Stimulated activated naive CD8-positive, alpha-beta T cell treated with anti-CD3 and anti-CD28 coated beads, Interleukin-15, amount 100 ng/mL, for 72 hours (primary cell): ENCODE measurements around the gene SNRPD3.
A peak's percentile ranks its signal among the peaks of the same experiment; 100 is the strongest.

Source experiments
- ATAC-seq: fragments of 150-1000 bp; cut with Tn5 transposase; 2 replicates; pipeline ENCODE4 v1.10.0; 2021; ENCODE audit warnings: mild to moderate bottlenecking, moderate library complexity
- DNase-seq, 2 donors: peaks; one replicate each; pipeline ENCODE4 v3.0.0; 2021 to 2022
- H3K27ac Mint-ChIP-seq, 2 donors: one replicate each; pipeline ENCODE4 v1.8.0; 2022; ENCODE audit warnings: mild to moderate bottlenecking in 2 of 2, mixed read lengths in 2 of 2, moderate library complexity in 2 of 2
- H3K27me3 Mint-ChIP-seq: one replicate; pipeline ENCODE4 v1.8.0; 2022; ENCODE audit warnings: mixed read lengths
- H3K4me1 Mint-ChIP-seq: one replicate; pipeline ENCODE4 v1.8.0; 2022; ENCODE audit warnings: mild to moderate bottlenecking, mixed read lengths
- H3K4me3 Mint-ChIP-seq, 2 donors: one replicate each; pipeline ENCODE4 v1.8.0; 2022; ENCODE audit warnings: mild to moderate bottlenecking in 2 of 2, mixed read lengths in 2 of 2, moderate library complexity in 1 of 2
- H3K9me3 Mint-ChIP-seq, 2 donors: one replicate each; pipeline ENCODE4 v1.8.0; 2022; ENCODE audit warnings: mixed read lengths in 2 of 2

Gene SNRPD3

DNA sequence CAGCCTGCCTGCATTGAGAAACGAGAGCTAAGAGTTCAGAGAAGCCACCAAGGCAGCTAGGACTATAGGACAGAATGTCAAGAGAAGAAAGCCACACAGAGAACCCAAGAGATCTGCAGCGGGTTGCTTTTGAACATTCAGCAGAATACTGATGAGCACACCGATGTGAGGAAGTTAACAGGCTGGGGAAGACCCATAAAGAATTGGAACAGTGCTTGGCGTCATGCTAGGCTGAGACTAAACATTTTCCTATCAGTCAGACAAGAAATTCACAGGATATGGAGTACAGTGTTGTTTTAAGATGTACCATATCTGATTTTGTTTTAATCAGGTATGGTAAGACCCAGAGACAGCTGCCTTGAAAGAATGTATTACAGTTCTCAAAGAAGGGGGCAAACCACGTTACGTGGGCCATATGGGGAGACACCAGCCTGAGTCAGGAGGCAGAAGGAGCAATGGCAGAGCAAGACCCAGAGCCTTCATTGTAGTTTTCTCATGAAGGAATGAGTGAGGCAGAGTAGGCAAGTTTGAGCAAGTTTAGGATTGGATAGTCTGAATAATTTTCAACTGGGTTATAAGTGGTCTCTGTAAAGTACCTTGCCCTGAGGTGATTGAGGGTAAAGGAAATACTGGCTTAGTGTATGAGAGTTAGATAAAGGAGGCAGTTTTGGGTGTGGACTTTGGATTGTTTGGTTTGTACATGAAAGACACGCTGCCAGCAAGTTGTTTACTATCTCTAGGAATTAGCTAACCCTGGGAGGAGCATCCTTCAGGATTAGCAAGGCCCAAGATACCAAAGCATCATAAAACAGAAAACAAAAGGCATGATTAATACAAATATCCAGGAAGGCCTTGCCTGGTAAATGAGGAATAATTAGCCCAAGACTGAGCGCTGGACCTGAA lies 22.8 kb downstream of the SNRPD3 start:
- no peaks in the 10 kb centered on the region for H3K9me3 Mint-ChIP-seq
- no peaks in the 10 kb centered on the region for H3K4me1 Mint-ChIP-seq
- DNase-seq (no peak), ATAC-seq (no peak)
- H3K27ac Mint-ChIP-seq: peak overlapping the region in 1 of 2 donors; percentile 10
- no peaks in the 10 kb centered on the region for H3K27me3 Mint-ChIP-seq
- no peak overlapping the region for H3K4me3 Mint-ChIP-seq

DNA sequence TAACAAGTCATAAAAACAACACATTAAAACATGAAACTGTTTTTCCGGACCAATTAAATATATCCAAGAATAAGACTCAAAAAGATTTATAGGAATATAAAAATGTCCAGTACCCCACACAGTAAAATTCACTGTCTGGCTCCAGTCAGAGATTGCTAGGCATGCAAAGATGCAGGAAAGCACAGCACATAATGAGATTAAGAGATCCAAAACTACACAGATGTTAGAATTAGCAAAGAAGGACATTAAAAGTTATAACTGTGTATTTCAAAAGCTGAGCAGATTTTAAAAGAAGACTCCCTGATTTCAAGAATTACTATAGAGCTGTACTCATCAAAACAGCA lies 23.4 kb downstream of the SNRPD3 start:
- ATAC-seq: no peak
- H3K27me3 Mint-ChIP-seq: no peaks in the 10 kb centered on the region
- H3K4me3 Mint-ChIP-seq: no peak overlapping the region
- H3K27ac Mint-ChIP-seq: no peak overlapping the region
- H3K9me3 Mint-ChIP-seq: no peaks in the 10 kb centered on the region
- DNase-seq: no peak
- no peaks in the 10 kb centered on the region for H3K4me1 Mint-ChIP-seq

DNA sequence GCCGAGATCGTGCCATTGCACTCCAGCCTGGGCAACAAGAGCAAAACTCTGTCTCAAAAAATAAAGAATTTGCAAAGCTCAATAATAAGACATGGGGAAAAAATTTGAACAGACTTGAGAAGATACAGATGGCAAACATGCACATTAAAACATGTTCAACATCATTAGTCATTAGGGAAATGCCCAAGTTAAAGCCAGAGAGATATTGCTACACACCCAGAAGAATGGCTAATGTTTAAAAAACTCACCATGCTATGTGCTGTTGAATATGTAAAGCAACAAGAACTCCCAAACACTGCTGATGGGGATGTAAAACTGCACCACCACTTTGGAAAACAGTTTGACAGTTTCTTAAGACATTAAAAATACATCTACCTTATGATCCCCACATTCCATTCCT lies 24.5 kb downstream of the SNRPD3 start:
- Mint-ChIP-seq H3K27me3 (no peaks in the 10 kb centered on the region), H3K9me3 (no peaks in the 10 kb centered on the region), H3K4me1 (no peaks in the 10 kb centered on the region), H3K4me3 (no peak overlapping the region), H3K27ac (no peak overlapping the region)
- no peak for ATAC-seq
- no peak for DNase-seq

DNA sequence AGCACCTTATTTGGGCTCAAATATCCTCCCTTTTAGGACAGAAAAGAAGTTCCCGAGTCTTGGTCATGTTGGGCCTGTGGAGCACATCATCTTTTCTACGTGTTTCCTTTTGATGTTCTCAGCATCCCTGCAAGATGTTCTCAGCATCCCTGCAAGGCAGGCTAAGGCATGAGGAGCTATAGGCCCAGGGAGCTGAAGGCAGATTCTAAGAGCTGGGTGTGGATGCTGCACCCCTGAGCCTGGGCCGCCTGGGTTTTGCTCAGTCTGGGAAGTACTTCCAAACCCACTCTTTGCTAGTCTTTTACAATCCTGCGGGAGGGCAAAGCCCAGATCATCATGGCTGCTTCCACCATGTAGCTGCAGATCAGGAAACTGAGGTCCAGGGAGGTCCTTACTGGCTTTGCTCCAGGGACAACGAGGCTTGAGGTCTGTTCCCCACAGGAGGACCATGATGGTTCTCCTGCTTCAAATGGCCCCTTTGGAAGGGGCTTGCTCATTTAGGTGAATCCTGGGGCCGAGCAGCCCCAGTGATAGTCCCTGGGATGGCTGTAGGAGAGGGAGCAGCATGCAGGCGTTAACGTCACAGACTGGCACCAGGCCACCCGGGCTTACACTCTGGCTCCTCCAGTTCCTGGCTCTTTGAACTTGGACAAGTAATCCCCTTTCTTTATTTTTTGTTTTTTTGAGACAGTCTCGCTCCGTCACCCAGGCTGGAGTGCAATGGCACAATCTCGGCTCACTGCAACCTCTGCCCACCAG lies 26.4 kb downstream of the SNRPD3 start:
- Mint-ChIP-seq H3K27me3 (no peaks in the 10 kb centered on the region), H3K4me3 (no peak overlapping the region), H3K9me3 (no peaks in the 10 kb centered on the region), H3K27ac (peak overlapping the region in 1 of 2 donors; percentile 37), H3K4me1 (no peaks in the 10 kb centered on the region)
- ATAC-seq: peak; percentile 15
- no peak for DNase-seq

GRCh38 chr22:24583221-24584165 lies 27.7 kb downstream of the SNRPD3 start:
- H3K4me1 Mint-ChIP-seq: no peaks in the 10 kb centered on the region
- no peaks in the 10 kb centered on the region for H3K27me3 Mint-ChIP-seq
- no peak for DNase-seq
- no peaks in the 10 kb centered on the region for H3K9me3 Mint-ChIP-seq
- no peak for ATAC-seq
- H3K27ac Mint-ChIP-seq: peak overlapping the region in 1 of 2 donors; percentile 22
- no peak overlapping the region for H3K4me3 Mint-ChIP-seq

- DNase-seq (no peak), ATAC-seq (peak; percentile 6)
- Mint-ChIP-seq H3K27ac (peak overlapping the region in 1 of 2 donors; percentile 59), H3K4me3 (no peak overlapping the region), H3K4me1 (no peaks in the 10 kb centered on the region), H3K27me3 (no peaks in the 10 kb centered on the region), H3K9me3 (no peaks in the 10 kb centered on the region)
Measured at GRCh38 chr22:24584166-24584790, 28.5 kb downstream of the SNRPD3 start.

GRCh38 chr22:24584871-24585411 lies 29.1 kb downstream of the SNRPD3 start:
- Mint-ChIP-seq H3K4me3 (no peak overlapping the region), H3K4me1 (no peaks in the 10 kb centered on the region), H3K27ac (peak overlapping the region in 1 of 2 donors; percentile 59), H3K9me3 (no peaks in the 10 kb centered on the region), H3K27me3 (no peaks in the 10 kb centered on the region)
- ATAC-seq (peak; percentile 24), DNase-seq (no peak)

DNA sequence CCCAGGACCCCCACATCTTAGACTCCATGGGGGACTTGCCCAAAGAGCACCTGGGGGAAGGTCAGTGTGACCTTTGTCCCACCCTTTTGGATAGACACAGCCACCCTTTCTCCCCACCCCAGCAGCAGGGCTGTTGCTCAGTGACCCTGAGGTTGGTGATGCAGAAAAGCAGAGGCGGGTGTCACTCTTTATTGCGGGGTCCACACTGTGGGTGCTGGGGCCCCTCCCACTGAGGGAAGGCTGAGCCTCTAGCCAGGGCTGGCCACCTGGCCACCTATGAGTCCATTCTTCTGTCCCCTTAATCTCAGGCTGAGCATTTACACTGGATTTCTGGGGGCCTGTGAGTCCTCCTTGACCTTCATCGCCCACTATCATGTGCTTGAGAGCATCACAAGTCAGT lies 29.7 kb downstream of the SNRPD3 start:
- Mint-ChIP-seq H3K4me3 (no peak overlapping the region), H3K27me3 (no peaks in the 10 kb centered on the region), H3K27ac (no peak overlapping the region), H3K4me1 (no peaks in the 10 kb centered on the region), H3K9me3 (no peaks in the 10 kb centered on the region)
- DNase-seq (no peak), ATAC-seq (no peak)

GRCh38 chr22:24585927-24586546 lies 30.2 kb downstream of the SNRPD3 start:
- ATAC-seq (no peak), DNase-seq (no peak)
- H3K27ac Mint-ChIP-seq: no peak overlapping the region
- no peaks in the 10 kb centered on the region for H3K4me1 Mint-ChIP-seq
- H3K27me3 Mint-ChIP-seq: no peaks in the 10 kb centered on the region
- no peak overlapping the region for H3K4me3 Mint-ChIP-seq
- no peaks in the 10 kb centered on the region for H3K9me3 Mint-ChIP-seq

DNA sequence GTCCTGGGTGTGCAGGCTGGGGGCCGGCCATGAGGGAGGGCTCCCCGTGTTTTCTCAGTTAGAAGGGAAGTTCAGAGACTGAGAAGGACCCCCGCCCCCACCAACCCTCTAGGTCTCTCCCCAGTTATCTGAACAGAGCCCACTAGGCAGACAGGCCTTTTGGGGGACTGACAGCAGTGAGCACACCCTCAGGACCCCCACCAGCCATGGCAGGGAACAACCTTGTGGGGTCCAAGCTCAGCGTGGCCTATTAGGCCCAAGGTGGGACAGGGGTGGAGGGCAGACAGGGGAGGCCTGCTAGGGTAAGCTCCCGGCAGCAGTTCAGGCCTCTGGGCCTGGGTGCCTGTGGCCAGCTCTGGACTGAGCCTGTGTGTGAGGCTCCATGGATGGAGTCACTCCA lies 31.5 kb downstream of the SNRPD3 start:
- ATAC-seq (no peak), DNase-seq (no peak)
- peaks cover 7% of the 10 kb centered on the region for H3K27me3 Mint-ChIP-seq
- peaks cover 2% of the 10 kb centered on the region for H3K4me1 Mint-ChIP-seq
- H3K4me3 Mint-ChIP-seq: no peak overlapping the region
- H3K27ac Mint-ChIP-seq: peak overlapping the region in 1 of 2 donors; percentile 20
- no peaks in the 10 kb centered on the region for H3K9me3 Mint-ChIP-seq

- Mint-ChIP-seq H3K27me3 (peaks cover 12% of the 10 kb centered on the region), H3K27ac (peak overlapping the region in 1 of 2 donors; percentile 38), H3K4me3 (no peak overlapping the region), H3K4me1 (peaks cover 7% of the 10 kb centered on the region), H3K9me3 (no peaks in the 10 kb centered on the region)
- DNase-seq: no peak
- no peak for ATAC-seq
Measured at GRCh38 chr22:24587948-24588347, 32.1 kb downstream of the SNRPD3 start.

DNA sequence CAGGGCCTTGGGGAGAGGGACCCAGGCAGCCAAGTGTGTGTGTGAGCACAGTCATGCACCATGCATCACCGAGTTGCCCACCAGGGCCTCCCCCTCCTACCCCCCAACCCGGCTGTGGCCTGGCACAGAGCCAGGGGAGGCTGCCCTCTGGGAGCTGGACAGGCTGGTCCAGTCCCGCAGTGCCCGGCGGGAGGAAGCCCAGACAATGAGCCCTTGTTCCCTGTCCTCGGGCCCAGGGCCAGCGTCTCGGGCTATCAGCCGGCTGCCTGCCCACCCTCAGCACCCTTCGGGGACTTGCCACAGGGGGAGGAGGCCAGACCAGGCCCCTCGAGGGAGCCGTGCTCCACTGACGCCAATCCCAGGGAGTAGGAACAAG lies 32.6 kb downstream of the SNRPD3 start:
- no peak overlapping the region for H3K27ac Mint-ChIP-seq
- H3K4me3 Mint-ChIP-seq: no peak overlapping the region
- no peaks in the 10 kb centered on the region for H3K9me3 Mint-ChIP-seq
- H3K4me1 Mint-ChIP-seq: peaks cover 10% of the 10 kb centered on the region
- ATAC-seq (no peak), DNase-seq (no peak)
- peaks cover 16% of the 10 kb centered on the region for H3K27me3 Mint-ChIP-seq

DNA sequence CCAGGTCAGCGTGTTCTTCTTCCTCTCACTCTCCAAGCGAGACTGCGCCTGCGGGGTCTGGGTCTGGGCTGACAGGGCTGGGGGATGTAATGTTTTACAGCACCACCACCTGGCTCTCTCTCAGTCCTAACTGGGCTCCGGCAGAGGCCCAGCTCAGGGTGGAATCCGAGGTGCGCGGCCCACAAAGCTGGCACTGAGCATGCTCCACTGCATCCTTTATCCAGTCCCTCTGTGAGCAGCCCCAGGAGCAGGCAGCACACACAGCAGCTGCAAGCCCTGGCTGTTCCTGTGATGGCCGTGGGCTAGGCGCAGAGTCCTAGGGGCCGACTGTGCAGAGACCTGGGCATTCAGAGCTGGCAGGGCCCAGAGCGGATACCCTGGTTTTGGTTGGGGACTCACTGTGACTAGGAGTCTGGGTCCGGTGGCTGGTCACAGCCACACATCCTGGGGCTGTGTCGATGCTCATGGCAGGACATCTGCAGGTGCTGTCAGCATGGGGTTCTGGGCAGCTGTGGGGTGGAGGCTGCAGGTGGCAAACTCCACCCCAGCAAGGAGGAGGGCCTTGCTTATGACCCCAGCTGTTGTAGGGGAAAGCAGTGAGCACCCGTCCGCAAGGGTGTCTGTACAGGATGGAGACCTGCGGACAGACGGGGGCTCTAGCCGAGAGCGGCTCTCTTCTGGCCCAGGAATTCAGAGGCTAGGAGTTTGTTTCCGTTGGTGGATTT lies 33.1 kb downstream of the SNRPD3 start:
- Mint-ChIP-seq H3K4me1 (peaks cover 13% of the 10 kb centered on the region), H3K9me3 (no peaks in the 10 kb centered on the region), H3K27ac (no peak overlapping the region), H3K4me3 (no peak overlapping the region), H3K27me3 (peaks cover 22% of the 10 kb centered on the region)
- ATAC-seq: no peak
- no peak for DNase-seq

- Mint-ChIP-seq H3K27ac (no peak overlapping the region), H3K4me1 (peaks cover 13% of the 10 kb centered on the region), H3K9me3 (no peaks in the 10 kb centered on the region), H3K4me3 (no peak overlapping the region), H3K27me3 (peaks cover 28% of the 10 kb centered on the region)
- ATAC-seq (no peak), DNase-seq (no peak)
Measured at GRCh38 chr22:24589518-24590030, 33.8 kb downstream of the SNRPD3 start.
